NCI-H2029 (cell line): ENCODE results near the gene EEF1A2.

ENCODE experiments used
- DNase-seq: peaks from one replicate; lab custom pipeline; 2025; lab: John Stamatoyannopoulos, UW

EEF1A2 gene

DNA sequence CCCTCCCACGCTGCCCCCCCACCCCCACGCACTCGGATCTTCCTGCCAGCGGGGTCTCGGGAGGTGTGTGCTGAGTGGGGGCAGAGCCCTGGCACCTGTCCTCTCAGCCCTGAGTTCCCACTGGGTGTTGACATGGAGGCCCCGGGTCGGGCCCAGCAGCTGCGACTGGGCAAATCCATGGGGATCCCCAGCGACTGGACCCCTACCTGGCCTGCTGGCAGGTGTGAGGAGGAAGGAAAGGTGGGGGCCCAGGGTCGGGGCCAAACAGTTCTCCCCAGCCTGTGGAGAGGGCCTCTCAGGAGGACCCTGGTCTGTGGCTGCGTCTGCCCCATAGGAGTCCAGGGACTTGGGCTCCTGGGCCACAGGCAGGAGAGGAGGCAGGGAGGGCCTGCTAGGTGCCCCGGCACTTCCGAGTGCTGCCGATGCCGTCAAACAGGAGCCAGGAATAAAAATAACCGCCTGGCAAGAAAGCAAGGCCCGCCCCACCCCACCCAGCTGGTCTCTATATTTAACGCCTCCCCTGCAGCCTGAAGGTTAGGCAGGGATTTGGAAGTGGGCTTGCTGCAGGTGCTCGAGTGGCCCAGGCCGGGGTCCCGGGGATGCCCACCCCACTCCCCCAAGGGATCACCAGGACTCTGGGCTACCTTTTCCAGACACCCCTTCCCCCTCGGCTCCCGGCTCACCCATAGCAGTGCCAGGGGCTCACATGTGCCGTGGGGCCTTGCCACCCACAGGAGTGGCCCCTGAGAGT is 1.4 kb upstream of the EEF1A2 start:
- DNase-seq, result no peak

DNA sequence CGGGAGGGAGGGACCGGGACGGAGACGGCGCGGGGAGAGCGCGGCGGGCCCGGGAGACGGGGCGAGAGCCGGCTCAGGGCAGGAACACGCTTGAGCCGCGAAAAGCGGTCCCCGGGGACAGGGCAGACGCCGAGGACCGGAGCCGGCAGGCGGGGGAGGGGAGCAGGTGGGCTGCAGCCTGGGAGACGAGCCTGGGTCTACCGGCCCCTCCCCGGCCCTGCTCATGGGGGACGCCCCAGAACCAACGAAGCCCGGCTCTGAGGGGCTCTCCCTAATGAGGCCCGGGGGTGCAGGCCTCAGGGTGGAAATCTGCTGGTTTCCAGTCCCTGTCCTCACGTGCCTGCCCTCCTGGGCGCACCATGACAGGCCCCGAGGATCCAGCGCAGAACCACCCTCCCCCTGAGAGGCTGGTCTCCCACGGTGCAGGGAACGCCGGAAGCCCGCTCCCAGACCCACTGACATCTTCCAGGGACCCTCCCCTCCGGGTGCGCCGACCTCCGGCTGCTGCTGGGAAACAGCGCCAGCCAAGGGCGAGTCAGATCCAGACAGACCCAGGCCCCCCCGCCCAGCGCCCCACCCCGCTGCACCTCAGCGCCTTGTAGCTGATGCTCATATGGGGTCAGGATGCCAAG is 571 bp upstream of the EEF1A2 start:
- no peak for DNase-seq

DNA sequence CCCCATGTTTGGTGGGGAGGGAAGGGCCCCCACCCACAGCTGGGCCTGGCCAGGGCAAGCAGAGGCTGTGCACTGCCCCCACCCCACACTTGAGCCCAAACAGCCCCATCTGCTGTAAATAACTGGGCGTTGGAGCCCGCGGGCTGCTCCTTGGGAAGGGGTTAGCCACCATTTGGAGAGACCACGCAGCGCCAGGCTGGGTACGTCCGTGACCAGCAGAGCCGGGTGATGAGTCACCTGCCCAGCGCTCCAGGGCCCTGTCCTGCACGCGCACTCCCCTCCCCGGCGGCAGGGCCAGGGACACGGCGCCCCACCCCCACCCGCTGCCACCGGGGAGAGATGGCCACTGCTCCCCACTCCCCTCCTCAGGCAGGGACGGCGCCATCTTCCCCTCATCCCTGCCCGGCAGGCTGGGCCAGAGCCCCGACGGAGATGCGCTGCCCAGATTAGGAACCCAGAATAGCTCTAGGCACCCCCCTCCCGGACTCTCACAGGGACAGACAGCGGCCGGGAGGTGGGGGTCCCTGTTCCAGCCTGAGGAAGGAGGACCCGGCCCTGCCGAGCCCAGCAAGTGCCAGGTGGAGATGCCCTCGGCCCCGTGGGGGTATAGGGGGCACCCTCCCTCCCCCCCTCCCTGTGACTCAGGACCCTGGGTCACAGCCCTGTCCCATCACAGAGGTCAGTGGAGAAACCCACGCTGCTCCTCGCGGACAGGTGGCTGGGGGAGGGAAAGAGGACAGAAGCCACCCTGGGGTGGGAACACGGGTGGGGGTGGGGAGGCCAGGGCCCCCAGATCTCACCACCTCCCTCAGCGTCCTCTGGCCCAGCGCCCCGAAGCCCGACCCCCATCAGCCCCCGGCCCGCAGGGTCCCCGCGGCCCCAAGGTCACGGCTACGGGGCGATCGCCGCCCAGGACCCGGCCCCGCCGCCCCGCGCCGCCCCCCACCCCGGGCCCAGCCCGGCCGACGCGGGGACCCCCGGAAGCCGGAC is 642 bp downstream of the EEF1A2 start:
- DNase-seq, result no peak

DNA sequence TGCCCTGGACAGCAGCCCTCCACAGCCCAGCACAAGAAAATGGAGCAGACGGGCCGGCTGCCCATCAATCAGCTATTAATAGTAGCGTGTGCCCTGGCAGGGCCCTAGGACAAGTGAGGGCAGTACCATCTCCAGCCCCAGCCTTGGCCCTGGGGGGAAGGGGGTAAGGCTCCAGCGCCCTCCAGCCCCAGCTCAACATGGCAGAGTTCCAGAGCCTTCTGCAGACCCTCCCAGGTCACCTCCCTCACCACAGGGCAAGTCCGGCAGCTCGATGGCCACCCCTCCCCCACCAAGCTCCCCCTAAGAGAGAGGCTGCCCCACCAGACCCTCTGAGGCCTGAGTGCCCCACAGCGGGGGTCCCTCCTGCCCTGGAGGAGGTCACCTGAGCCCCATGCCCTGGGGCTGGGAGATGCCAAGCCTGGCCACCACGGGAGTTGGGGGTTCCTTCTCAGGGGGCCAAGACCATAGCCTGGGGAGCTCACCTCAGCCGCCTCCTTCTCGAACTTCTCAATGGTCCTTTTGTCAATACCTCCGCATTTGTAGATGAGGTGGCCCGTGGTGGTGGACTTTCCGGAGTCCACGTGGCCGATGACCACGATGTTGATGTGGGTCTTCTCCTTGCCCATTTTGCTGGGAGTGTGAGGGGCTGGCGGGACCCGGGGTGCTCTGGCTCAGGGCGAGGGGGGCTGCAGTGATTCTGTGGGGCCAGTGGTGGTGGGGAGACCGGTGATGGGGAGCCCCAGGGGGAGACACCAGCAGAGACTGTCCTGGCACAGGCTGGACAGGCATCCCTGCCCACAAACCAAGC is 1.5 kb downstream of the EEF1A2 start:
- DNase-seq, result no peak

DNA sequence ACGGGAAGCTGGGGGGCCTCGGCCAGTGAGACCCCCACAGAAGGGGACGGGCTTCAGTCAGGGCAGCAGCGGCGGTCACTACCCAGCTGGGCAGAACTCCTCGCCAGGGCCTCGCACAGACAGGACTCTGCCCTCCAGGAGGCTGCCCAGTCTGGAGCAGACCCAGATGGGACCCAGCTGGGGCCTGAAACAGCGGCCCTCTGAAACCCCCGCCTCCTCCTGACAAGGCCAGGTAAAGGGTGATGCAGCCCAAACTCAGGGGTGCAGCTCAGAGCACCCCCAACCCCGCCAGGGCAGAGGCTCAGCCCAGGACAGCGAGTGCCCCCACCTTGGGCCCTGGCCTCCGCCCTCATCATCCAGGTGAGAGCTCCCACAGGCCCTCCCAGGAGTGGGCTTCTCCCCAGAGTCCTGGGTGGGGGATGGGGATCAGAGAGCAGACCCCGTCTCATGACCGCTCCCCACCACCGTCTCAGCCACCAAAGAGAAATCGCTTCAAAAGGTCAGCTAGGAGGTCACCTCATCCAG is 2.2 kb downstream of the EEF1A2 start:
- DNase-seq, result no peak

DNA sequence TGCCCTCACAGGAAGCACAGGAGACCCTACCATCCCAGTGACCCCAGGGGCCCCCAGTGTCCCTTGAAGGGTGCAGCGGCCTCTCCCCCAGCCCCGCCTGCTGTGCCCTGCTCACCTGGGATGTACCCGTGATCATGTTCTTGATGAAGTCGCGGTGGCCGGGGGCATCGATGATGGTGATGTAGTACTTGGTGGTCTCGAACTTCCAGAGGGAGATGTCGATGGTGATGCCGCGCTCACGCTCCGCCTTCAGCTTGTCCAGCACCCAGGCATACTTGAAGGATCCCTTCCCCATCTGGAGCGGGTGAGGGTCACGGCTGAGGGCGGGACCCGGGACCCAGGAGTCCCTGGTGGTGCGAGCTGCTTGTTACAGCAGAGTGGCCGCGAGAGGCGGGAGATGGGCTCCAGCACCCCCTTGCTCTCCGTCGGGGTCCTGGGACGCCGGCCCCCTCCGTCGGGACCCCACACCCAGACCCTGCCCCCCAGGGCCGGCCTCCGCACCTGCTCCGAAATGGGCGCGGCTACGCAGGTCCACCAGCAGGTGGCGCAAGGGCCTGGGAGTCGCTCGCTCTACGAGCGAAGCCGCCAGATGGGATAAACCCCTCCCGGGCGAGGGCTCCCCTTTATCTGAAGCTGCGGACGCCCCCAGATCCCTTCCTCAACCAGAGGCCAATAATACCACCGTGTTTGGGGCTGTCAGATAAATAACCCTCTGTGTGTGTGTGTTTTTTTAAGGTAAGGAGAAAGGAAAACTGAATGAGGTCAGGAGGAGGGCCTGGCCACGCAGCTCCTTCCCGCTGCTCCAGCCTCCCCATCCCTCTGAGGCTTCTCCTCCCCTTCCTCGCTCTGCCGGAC is 2.9 kb downstream of the EEF1A2 start:
- DNase-seq, result peak; percentile 16

DNA sequence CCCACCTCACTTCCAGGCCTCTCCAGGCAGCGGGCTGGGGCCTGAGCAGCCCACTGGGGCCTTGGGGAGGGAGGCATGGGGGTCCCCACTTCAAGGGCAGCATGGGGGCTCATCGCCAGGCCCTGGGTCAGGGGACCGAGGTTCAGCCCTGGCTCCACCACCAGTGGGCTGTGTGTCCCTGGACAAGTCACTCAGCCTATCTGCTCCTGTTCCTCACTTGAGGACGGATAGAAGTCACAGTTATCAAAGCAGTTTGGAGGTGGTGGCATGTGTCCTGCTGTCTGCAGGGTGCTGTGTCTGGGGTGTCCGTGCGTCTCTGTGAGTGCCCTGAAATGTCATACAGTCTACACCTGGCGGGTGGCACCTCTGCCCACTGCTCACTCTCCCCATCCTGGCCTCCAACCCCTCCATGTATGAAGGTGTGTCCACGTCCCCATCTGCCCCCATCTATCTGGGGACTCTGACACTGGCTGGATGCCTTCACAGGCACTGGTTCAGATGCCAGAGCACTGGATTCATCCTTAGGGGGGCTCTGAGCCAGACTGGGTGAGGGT is 3.6 kb downstream of the EEF1A2 start:
- DNase-seq, result no peak

DNA sequence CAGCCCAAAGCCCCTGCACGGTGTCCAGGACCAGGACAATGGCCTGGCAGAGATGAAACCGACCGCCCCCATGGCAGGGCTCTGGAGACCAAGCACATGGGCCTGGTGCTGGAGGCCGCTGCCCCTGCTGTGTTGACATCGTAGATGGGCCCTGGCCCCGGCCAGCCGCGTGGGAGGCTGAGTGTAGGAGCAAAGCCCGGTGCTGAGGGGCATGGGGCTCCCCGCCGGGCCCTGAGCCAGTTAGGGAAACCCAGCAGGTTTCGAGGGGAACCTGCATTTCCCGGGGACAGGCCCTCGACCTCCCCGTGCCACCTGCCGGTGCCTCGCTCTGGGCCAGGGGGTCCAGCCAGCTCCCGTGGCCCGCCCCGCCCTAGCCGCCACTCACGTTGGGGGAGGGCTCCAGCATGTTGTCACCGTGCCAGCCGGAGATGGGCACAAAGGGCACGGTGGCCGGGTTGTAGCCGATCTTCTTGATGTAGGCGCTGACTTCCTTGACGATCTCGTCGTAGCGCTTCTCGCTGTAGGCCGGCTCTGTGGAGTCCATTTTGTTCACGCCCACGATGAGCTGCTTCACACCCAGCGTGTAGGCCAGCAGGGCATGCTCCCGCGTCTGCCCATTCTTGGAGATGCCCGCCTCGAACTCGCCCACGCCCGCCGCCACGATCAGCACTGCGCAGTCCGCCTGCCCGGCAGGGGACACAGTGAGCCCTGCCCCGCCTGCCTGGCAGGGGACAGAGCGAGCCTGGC is 4.3 kb downstream of the EEF1A2 start:
- no peak for DNase-seq

DNA sequence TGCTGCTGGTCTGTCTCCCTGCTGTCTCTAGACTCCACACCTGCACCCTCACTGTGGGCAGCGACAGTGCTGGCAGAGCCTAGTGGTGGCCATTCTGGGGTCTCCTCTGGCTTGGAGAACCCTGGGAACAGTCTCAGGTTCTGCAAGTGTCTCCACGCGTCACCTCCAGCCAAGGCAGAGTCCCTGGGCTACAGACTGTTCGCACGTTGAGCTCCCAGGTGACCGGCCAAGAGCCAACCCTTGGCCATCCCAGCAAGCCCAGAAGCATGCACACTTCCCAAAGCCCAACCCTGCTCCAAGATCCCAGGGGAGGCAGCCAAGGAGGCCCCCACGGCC is 4.8 kb downstream of the EEF1A2 start:
- DNase-seq, result no peak

DNA sequence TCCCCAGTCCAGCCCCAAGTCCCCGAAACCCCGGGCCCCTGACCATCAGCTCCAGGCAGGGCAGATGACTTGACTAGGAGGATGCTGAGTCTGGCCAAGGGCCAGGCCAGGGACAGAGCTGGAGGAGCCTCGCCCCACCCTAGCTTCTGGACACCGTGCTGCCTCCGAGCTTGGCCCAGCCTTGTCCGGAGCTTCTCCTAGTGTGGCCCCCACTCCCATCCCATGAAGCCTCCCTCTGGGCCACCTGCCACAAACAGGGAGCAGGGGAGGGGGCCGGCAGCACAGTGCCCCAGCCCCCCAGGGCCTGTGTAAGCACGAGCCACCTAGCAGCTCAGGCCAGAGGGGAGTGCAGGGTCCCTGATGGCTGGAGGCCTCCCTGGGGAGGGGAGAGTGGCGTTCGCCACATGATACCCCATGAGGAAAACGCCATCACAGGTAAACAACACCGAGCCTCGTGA is 5.3 kb downstream of the EEF1A2 start:
- DNase-seq, result no peak

DNA sequence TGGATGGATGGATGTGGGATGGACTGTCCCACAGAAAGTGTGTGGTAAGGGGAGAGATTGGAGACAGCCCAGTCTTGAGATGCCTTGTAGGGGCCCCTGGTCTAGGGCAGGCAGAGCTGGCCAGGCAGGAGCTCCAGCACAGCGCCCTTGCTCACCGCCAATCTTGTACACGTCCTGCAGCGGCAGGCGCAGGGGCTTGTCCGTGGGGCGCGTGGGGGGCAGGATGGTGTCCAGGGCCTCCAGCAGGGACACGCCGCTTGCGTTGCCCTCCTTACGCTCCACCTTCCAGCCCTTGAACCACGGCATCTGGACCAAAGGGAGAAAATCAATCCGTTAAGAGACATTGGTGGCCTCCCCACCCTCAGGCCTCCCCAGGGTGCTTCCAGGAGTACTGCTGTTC is 5.9 kb downstream of the EEF1A2 start:
- DNase-seq, result no peak

DNA sequence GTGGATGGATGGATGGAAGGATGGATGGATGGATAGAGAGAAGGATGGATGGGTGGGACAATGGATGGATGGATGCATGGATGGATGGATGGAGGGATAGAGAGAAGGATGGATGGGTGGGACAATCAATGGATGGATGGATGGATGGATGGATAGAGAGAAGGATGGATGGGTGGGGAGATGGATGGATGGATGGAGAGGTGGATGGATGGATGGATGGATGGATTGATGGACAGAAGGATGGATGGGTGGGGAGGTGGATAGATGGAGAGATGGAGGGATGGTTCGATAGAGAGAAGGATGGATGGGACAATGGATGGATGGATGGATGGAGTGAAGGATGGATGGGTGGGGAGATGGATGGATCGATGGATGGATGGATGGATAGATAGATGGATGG is 6.4 kb downstream of the EEF1A2 start:
- DNase-seq, result no peak

DNA sequence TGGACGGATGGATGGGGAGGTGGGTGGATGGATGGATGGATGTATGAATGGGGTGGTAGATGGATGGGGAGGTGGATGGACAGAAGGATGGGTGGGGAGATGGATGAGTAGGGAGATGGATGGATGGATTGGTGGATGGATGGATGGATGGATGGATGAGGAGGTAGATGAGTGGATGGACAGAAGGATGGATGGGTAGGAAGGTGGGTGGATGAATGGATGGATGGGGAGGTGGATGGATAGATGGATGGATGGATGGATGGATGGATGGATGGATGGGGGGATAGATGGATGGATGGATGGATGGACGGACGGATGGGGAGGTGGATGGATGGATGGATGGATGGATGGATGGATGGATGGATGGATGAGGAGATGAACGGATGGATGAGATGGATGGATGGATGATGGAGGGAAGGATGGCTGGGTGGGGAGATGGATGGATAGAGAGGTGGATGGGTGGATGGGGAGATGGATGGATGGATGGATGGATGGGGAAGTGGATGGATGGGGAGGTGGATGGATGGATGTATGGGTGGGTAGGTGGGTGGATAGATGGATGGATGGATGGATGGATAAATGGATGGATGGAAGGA is 7.2 kb downstream of the EEF1A2 start:
- DNase-seq, result no peak

DNA sequence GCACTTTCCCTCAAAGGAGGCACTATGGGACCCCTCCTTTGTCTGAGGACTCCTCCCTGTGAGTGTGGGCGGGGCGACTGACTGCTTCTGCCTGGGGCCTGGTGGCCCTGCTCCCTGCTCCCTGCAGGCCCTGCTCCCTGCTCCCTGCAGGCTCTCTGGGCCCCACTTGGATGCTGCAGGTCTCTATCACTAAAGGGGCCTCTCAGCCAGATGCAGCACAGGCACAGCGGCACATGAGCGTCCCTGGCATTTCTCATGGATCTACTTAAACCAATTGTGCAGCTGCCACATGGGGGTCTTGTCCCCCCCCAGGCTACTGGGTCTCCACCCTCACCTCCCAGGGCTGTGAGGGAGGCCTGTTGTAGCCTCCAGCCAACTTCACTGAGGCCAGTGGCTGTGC is 7.8 kb downstream of the EEF1A2 start:
- no peak for DNase-seq

DNA sequence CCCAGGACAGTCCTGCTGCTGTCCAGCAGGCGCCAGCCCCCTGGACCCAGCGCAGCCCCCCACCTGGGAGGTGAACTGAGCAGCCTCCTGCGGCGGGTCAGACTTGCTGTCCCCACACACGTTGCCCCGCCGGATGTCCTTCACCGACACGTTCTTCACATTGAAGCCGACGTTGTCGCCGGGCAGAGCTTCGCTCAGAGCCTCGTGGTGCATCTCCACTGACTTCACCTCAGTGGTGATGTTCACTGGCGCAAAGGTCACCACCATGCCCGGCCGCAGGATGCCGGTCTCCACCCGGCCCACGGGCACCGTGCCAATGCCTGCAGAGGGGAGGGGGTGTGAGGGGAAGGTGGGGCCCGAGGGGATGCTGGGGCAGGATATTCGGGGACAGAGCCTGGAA is 8.5 kb downstream of the EEF1A2 start:
- DNase-seq, result no peak

DNA sequence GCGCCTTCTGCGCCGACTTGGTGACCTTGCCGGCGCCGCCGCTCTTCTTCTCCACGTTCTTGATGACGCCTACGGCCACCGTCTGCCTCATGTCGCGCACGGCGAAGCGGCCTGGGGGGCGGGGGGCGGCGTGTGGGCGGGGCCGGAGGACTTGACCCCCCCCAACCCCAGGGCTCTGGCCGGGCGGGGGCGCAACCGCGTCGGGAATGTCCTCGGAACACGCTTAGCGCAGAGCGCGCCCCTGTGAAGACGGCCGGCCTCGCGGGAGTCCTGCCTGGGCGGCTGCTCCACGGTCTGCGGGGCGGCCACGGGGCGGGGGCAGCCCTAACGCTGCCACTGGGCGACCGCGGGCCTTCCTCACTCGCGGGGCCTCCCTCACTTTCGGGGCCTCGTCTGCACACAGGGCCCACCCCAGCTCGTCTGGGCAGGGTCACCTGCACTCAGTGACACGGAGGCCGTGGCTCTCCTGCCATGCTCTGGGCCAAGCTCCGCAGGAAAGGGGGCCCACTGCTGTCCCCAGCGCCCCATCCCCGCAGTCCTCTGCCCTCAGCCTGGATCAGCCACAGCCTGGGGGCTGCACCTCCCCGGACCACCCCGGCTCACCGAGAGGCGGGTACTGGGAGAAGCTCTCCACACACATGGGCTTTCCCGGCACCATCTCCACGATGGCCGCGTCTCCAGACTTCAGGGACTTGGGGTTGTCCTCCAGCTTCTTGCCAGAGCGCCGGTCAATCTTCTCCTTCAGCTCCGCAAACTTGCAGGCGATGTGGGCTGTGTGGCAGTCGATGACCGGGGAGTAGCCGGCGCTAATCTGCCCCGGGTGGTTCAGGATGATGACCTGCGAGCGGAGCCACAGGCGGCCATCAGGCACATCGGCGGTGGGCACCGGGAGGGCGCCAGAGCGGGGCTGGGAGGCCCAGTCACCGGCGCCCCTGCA is 10.3 kb downstream of the EEF1A2 start:
- DNase-seq, result no peak

DNA sequence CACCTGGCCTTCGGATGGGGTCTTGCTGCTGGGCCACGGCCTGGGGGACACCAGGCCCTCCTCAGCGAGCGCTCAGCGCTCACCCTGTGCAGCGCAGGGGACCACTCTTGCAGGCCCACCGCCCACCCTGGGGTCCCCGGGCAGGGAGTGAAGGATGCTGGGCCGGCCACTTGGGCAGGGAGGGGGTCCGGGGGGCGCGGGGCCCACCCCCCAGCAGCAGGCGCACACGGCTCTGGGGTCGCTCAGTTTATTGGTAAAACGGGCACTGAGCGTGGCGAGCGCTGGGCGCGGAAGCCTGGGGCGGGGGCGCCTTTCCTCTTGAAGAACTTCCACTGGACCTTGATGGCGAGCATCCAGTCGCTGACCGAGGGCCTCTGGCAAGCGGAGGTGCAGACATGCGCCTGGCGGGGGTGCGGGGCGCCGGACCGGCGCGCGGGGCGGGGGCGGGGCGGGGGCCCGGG is 11.1 kb downstream of the EEF1A2 start:
- DNase-seq, result no peak
